Fibroblast of lung (primary cell): ENCODE results near the gene ADGRB3.

Experiments used
- CTCF ChIP-seq, 2 donors: IDR thresholded peaks in 1 of 2; conservative IDR thresholded peaks in 1 of 2; 1 replicate in 1 of 2; 2 replicates in 1 of 2; pipeline ENCODE4 v1.5.1; 2011 to 2012; ENCODE audit warnings: low read length in 2 of 2, control low read depth in 1 of 2, inconsistent platforms in 1 of 2, low read depth in 1 of 2, mild to moderate bottlenecking in 1 of 2
- EZH2 ChIP-seq: IDR thresholded peaks from 2 replicates; pipeline ENCODE4 v1.5.1; 2012; ENCODE audit warnings: low read length, control low read depth, mild to moderate bottlenecking; ENCODE audit errors: missing control alignments

GRCh38 chr6:69180361-69181067, 545.4 kb downstream of the ADGRB3 start:
- no peak for TF ChIP-seq CTCF (conservative IDR thresholded peaks at IDR 0.05 in 1 of 2, IDR thresholded peaks at IDR 0.05 in 1 of 2; ENCODE audit: low read depth in 1 of 2, low read length in 2 of 2)
- no peak for TF ChIP-seq EZH2
